Measurements from ENCODE around the gene CEP72. TPM values are rescaled to one million over a fixed set of nuclear protein-coding genes. Genes with fewer than 3 reads are reported as not detected.

Gene CEP72
- polyA plus RNA-seq, 1 experiment: 1.7 TPM

DNA sequence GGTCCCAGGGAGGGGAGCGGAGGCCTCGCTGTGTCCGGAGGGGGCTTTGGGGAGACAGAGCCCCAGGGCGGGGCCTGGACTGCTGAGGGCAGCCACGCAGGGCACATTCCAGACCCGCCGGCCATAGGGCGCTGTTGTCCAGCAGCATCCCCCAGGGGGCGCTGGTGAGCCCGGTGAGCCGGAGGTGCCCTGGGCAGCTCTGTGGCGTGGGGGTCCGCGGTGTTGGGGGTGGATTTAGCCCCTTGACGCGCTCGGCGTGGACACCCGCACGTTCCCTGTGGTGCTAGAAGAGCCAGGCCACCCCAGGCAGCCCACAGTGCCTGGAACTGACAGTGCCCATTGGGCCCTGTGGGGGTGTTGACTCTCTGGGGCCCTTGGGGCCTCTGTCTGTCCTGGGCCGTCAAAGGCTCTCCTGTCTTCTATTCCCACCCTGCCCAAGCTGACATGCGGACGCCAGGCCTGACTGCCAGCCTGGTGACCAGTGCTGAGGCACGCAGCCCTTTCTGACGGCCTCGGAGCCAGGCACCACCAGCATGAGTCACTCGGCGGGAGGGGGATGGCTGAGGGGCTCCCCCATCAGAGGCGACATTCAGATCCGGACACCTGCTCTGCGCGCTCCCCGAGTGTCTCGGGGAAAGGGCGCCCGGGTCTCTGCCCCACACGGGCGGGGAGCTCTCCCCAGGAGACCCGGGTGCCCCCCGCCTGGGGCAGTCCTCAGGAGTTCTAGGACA lies 57.1 kb downstream of the CEP72 start:
- TF ChIP-seq, protein P1, sequence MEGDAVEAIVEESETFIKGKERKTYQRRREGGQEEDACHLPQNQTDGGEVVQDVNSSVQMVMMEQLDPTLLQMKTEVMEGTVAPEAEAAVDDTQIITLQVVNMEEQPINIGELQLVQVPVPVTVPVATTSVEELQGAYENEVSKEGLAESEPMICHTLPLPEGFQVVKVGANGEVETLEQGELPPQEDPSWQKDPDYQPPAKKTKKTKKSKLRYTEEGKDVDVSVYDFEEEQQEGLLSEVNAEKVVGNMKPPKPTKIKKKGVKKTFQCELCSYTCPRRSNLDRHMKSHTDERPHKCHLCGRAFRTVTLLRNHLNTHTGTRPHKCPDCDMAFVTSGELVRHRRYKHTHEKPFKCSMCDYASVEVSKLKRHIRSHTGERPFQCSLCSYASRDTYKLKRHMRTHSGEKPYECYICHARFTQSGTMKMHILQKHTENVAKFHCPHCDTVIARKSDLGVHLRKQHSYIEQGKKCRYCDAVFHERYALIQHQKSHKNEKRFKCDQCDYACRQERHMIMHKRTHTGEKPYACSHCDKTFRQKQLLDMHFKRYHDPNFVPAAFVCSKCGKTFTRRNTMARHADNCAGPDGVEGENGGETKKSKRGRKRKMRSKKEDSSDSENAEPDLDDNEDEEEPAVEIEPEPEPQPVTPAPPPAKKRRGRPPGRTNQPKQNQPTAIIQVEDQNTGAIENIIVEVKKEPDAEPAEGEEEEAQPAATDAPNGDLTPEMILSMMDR (IDR thresholded peaks at IDR 0.05; ENCODE audit: insufficient read depth, low read depth, low read length): peak; percentile 83
- Histone ChIP-seq H3K27me3 (ENCODE audit: control insufficient read depth, insufficient read depth, low read length) (peaks cover 1% of the 10 kb centered on the region; the same call in 1 of the 2 replicates), H3K4me3 (ENCODE audit: low read depth, low read length) (no peak overlapping the region), H3K36me3 (ENCODE audit: control insufficient read depth, insufficient read depth, low read length) (no peaks in the 10 kb centered on the region; the same call in none of the 2 replicates)
- POLR2A ChIA-PET: no interaction called here
- DNase-seq (ENCODE audit: low read depth): no peak
- CTCF ChIA-PET: interaction anchor here (0.8 to 6.7 kb wide), 8 partner anchors 9 to 235 kb away, joined by 3 to 102 read pairs (median 6); partner anchors contain the start of genes BRD9 and TRIP13

DNA sequence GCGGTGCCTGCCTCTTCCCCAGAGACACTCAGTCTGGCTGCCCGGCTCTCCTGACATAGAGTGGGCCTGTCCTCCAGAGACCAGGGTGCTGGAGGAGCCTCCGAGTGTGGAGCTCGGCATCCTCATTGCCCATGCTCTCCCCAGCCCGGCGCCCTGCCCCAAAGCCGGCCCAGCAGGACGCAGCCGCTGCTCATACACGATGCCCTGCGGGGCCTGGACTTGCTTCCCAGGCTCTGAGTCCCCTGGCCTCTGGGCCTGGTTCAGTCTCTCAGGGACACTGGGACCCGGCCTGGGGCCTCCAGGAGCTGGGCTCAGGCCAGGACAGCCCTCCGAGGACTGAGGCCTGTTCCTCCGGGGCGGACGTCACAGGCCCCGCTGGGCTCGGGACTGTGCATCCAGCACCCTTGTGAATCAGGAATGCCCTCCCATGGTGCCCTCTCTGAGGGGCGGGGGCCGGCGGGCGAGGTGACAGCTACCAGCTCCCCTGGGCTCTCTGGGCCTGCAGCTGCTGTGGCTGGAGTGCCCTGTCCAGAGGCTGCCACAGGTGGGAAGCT lies 57.8 kb downstream of the CEP72 start:
- TF ChIP-seq, protein P1 (IDR thresholded peaks at IDR 0.05; ENCODE audit: insufficient read depth, low read depth, low read length): no peak
- Histone ChIP-seq H3K27me3 (ENCODE audit: control insufficient read depth, insufficient read depth, low read length) (peaks cover 2% of the 10 kb centered on the region; the same call in 1 of the 2 replicates), H3K4me3 (ENCODE audit: low read depth, low read length) (no peak overlapping the region), H3K36me3 (ENCODE audit: control insufficient read depth, insufficient read depth, low read length) (no peaks in the 10 kb centered on the region; the same call in 1 of the 2 replicates)
- DNase-seq (ENCODE audit: low read depth): no peak
- POLR2A ChIA-PET: no interaction called here
- CTCF ChIA-PET: interaction anchor here (1.2 to 6.7 kb wide), 5 partner anchors 15 to 234 kb away, joined by 6 to 102 read pairs (median 10); partner anchors contain the start of genes BRD9 and TRIP13

DNA sequence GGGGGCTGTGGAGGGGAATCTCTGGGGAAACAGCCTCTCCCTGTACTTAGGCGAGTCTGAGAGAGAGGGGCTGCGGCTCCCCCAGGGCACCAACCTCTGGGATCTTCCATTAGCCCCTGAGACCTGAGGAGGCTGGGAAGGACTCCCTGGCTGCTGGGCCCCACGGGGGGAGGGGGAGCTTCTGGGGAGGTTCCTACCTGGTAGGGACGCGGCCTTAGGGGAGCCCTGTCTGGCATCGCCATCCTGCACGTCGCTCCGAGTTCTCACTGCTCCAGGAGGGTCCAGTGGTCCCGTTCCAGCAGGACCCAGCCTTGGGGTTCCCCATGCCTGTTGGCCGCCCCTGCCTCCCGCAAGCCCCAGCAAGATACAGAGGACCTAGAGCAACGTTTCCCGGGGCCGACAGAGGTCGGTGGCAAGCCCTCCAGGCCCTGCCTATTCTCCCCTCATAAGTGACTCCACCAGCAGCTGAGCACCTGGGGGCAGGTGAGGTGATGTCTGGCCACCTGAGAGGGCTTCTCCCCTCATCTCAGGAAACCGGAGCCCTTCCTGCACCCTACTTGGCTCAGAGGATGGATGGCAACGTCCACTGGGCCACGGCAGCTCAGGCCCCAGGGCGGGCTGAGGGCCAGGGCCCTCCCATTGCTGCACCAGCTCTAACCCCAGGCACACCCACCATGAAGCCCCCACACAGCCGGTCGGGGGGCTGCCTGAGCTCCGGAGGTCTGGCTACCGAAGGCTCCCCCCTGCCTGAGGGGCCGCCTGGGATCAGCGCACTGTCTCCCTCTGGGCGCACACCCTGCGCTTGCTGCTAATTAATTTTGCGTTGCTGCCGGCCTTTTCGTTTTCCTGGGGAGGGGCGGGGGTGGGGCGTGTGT lies 58.5 kb downstream of the CEP72 start:
- Histone ChIP-seq H3K36me3 (ENCODE audit: control insufficient read depth, insufficient read depth, low read length) (no peaks in the 10 kb centered on the region; the same call in 1 of the 2 replicates), H3K27me3 (ENCODE audit: control insufficient read depth, insufficient read depth, low read length) (peaks cover 2% of the 10 kb centered on the region; the same call in 1 of the 2 replicates), H3K4me3 (ENCODE audit: low read depth, low read length) (no peak overlapping the region)
- ChIA-PET POLR2A (no interaction called here), CTCF (interaction anchor here (0.7 to 6.7 kb wide), 6 partner anchors 16 to 233 kb away, joined by 5 to 102 read pairs (median 8); partner anchors contain the start of genes BRD9 and TRIP13)
- no peak for DNase-seq (ENCODE audit: low read depth)
- TF ChIP-seq, protein P1 (IDR thresholded peaks at IDR 0.05; ENCODE audit: insufficient read depth, low read depth, low read length): no peak

DNA sequence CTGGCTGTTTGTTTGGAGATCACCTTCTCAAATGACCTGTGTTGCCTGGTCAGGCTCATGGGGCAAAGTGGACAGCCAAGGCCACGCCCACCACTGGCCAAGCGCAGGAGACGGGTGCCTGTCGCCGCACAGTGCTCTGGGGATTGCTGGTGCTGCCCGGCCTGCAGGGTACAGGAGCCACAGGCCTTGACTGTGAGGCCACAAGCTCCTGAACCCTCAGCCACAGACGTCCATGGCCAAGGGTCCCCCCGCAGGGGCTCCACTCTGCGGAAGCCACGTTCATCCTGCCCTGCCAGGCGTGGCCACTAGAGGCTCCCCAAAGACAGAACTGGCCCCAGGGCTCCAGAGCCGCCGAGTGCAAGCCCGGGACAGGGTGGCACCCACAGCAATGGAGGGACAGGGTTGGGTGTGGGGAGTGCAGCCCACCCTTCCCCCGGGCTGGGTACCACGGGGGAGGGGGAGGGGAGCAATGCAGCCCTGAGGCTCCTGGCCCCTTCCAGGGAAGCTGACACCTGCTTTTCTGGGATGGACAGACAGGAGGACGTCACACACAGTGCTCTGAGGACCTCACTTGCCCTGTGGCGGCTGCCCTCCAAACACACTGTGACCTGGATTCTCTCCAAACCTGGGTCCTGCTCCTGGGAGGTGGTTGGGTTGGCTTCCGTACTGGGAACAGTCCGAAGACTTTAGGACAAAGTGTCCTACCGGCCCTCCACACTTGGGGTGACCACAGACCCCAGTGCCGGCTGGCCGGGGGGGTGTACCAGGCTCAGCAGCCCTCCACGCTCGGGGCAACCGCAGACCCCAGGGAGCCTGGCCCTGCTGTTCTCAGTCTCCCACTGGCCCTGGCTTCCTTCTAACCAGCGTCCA lies 59.6 kb downstream of the CEP72 start:
- ChIA-PET POLR2A (no interaction called here), CTCF (interaction anchor here (0.9 to 6.7 kb wide), 6 partner anchors 17 to 355 kb away, joined by 3 to 102 read pairs (median 9); partner anchors contain the start of genes BRD9 and TRIP13)
- H3K36me3 ChIP-seq (ENCODE audit: control insufficient read depth, insufficient read depth, low read length): no peaks in the 10 kb centered on the region
- H3K4me3 ChIP-seq (ENCODE audit: low read depth, low read length): no peak overlapping the region
- H3K27me3 ChIP-seq (ENCODE audit: control insufficient read depth, insufficient read depth, low read length): peaks cover 4% of the 10 kb centered on the region; the same call in 1 of the 2 replicates
- TF ChIP-seq, protein P1 (IDR thresholded peaks at IDR 0.05; ENCODE audit: insufficient read depth, low read depth, low read length): peak; percentile 97
- DNase-seq (ENCODE audit: low read depth): no peak
